Measurements from ENCODE around the gene GAS2L1.

DNA sequence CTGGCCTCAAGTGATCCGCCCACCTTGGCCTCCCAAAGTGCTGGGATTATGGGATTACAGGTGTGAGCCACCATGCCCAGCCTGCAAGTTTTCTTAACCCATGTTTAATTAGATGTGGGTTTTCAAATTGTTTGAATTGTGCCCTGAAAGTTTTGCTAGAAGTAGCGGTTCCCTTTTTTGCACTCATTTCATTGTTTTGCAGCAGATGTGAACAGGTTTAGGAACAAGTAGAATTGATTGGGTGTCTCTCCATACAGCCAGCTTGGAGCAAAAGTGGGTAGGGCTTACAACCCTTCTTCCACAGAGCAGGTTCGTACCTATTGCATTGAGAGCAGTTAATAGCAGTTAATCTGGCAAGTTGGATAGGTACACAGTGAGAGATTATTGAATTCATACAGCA is 22.3 kb upstream of the GAS2L1 start:
- TF ChIP-seq EZH2 (IDR thresholded peaks at IDR 0.05; ENCODE audit: borderline replicate concordance, insufficient read depth, low read length, poor library complexity, severe bottlenecking) (no peak), RAD21 (conservative IDR thresholded peaks at IDR 0.05) (no peak)
- TF ChIP-seq, protein P1, sequence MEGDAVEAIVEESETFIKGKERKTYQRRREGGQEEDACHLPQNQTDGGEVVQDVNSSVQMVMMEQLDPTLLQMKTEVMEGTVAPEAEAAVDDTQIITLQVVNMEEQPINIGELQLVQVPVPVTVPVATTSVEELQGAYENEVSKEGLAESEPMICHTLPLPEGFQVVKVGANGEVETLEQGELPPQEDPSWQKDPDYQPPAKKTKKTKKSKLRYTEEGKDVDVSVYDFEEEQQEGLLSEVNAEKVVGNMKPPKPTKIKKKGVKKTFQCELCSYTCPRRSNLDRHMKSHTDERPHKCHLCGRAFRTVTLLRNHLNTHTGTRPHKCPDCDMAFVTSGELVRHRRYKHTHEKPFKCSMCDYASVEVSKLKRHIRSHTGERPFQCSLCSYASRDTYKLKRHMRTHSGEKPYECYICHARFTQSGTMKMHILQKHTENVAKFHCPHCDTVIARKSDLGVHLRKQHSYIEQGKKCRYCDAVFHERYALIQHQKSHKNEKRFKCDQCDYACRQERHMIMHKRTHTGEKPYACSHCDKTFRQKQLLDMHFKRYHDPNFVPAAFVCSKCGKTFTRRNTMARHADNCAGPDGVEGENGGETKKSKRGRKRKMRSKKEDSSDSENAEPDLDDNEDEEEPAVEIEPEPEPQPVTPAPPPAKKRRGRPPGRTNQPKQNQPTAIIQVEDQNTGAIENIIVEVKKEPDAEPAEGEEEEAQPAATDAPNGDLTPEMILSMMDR (IDR thresholded peaks at IDR 0.05; ENCODE audit: poor library complexity, severe bottlenecking), result no peak
